AG09319 (cell line): Measurements from ENCODE around the gene JOSD2.

Experiments
- DNase-seq: peaks from one replicate; pipeline ENCODE4 v3.0.0-alpha.2; 2010; ENCODE audit warnings: low read depth; ENCODE audit errors: extremely low read depth
- CTCF ChIP-seq: IDR thresholded peaks from 2 replicates; pipeline ENCODE4 v1.5.1; 2011; ENCODE audit warnings: low read depth, mild to moderate bottlenecking, inconsistent platforms, low read length, moderate library complexity

Gene JOSD2

GRCh38 chr19:50482916-50483315 lies 28.1 kb downstream of the JOSD2 start:
- TF ChIP-seq CTCF, result no peak
- DNase-seq, result no peak

GRCh38 chr19:50482271-50482855 lies 28.6 kb downstream of the JOSD2 start:
- DNase-seq, result no peak
- no peak for TF ChIP-seq CTCF

GRCh38 chr19:50481351-50482149 lies 29.4 kb downstream of the JOSD2 start:
- no peak for DNase-seq
- TF ChIP-seq CTCF, result no peak

GRCh38 chr19:50480281-50481111 lies 30.5 kb downstream of the JOSD2 start:
- DNase-seq, result no peak
- no peak for TF ChIP-seq CTCF

GRCh38 chr19:50479761-50480251 lies 31.2 kb downstream of the JOSD2 start:
- no peak for DNase-seq
- TF ChIP-seq CTCF, result no peak

GRCh38 chr19:50478901-50479715 lies 31.9 kb downstream of the JOSD2 start:
- peak; percentile 1 for DNase-seq
- TF ChIP-seq CTCF, result peak; percentile 58
